Nephron progenitor cell (in vitro differentiated cells): ENCODE measurements around the gene SGPP2.

Source experiments
- DNase-seq: peaks from one replicate; pipeline ENCODE4 v3.0.0; 2021
- H3K27ac Mint-ChIP-seq: 2 replicates; pipeline ENCODE4 v1.8.0; 2021; ENCODE audit warnings: mild to moderate bottlenecking, moderate library complexity, mixed read lengths
- H3K27me3 Mint-ChIP-seq: 2 replicates; pipeline ENCODE4 v1.8.0; 2021; ENCODE audit warnings: mild to moderate bottlenecking, low read depth, mixed read lengths; ENCODE audit not compliant: poor library complexity
- H3K36me3 Mint-ChIP-seq: 2 replicates; pipeline ENCODE4 v1.8.0; 2021; ENCODE audit warnings: low read depth, mixed read lengths
- H3K4me1 Mint-ChIP-seq: 2 replicates; pipeline ENCODE4 v1.8.0; 2021; ENCODE audit warnings: mixed read lengths
- H3K4me3 Mint-ChIP-seq: 2 replicates; pipeline ENCODE4 v1.8.0; 2021; ENCODE audit warnings: mild to moderate bottlenecking, moderate library complexity, mixed read lengths
- H3K9me3 Mint-ChIP-seq: 2 replicates; pipeline ENCODE4 v1.8.0; 2021; ENCODE audit warnings: mild to moderate bottlenecking, moderate library complexity, mixed read lengths
- CTCF ChIP-seq: fragments of 200-600 bp; sonication (generic); IDR thresholded peaks from 2 replicates; pipeline ENCODE4 v1.5.0; 2021; ENCODE audit warnings: antibody characterized with exemption

Gene SGPP2

DNA sequence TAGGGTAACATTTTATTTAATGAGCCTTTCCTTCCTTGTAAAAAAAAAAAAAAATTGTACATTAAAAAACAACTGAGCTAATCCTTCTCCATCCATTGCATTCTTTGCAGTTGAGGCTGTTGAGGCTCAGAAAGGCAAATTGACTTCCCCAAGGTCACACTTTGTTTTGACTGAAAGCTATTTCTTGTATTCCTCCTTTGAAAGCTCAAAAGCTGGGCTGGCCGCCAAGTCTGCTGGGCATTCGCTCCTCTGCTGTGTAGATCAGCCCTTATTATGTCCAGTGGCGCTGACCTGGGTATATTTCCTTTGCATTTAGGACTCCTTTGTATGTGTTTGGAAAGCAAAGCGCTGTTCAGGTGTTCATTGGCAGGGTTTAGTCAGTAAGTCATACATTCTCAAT, 44.0 kb downstream of the SGPP2 start:
- Mint-ChIP-seq H3K9me3 (peaks cover 12% of the 10 kb centered on the region), H3K4me3 (no peak overlapping the region), H3K27me3 (peaks cover 5% of the 10 kb centered on the region), H3K27ac (no peak overlapping the region), H3K4me1 (peaks cover 47% of the 10 kb centered on the region), H3K36me3 (no peaks in the 10 kb centered on the region)
- DNase-seq = no peak
- no peak for TF ChIP-seq CTCF

- H3K4me3 Mint-ChIP-seq = no peak overlapping the region
- H3K27ac Mint-ChIP-seq = no peak overlapping the region
- TF ChIP-seq CTCF = no peak
- H3K27me3 Mint-ChIP-seq = peaks cover 5% of the 10 kb centered on the region
- DNase-seq = no peak
- peaks cover 12% of the 10 kb centered on the region for H3K9me3 Mint-ChIP-seq
- H3K36me3 Mint-ChIP-seq = peaks cover 6% of the 10 kb centered on the region
- H3K4me1 Mint-ChIP-seq = peaks cover 37% of the 10 kb centered on the region
Observed at GRCh38 chr2:222470802-222471468, 46.6 kb downstream of the SGPP2 start.

- DNase-seq = peak; percentile 33
Observed at GRCh38 chr2:222477962-222478608, 53.7 kb downstream of the SGPP2 start.

GRCh38 chr2:222479859-222480258, 55.5 kb downstream of the SGPP2 start:
- Mint-ChIP-seq H3K4me1 (peaks cover 45% of the 10 kb centered on the region), H3K27ac (no peak overlapping the region), H3K4me3 (no peak overlapping the region)

More at GRCh38 chr2:222477962-222478608, 53.7 kb downstream of the SGPP2 start:
- no peak for TF ChIP-seq CTCF
- H3K9me3 Mint-ChIP-seq = peaks cover 3% of the 10 kb centered on the region
- no peak overlapping the region for H3K27ac Mint-ChIP-seq
- H3K4me3 Mint-ChIP-seq = peak overlapping the region; percentile 69
- H3K27me3 Mint-ChIP-seq = peaks cover 3% of the 10 kb centered on the region
- peaks cover 6% of the 10 kb centered on the region for H3K36me3 Mint-ChIP-seq
- peaks cover 30% of the 10 kb centered on the region for H3K4me1 Mint-ChIP-seq

DNA sequence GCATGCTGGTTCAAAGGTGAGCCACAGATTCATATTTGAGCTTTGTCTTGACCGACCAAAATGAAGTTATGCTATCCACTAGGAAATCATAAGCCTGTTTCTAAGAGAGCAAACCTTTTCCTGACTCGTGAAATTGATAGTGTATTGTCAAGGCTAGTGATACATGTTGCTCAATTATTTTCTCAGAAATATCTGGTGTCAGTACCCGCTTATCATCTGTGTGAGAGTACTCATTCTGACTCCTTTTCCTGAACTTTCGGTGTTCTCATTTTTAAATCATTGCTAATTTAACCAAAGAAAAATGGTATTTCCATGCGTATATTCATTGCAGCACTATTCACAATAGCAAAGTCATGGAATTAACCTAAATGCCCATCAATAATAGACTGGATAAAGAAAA, 56.2 kb downstream of the SGPP2 start:
- H3K36me3 Mint-ChIP-seq = no peaks in the 10 kb centered on the region
- H3K4me3 Mint-ChIP-seq = no peak overlapping the region
- DNase-seq = no peak
- peaks cover 6% of the 10 kb centered on the region for H3K27me3 Mint-ChIP-seq
- H3K4me1 Mint-ChIP-seq = peaks cover 51% of the 10 kb centered on the region
- no peak overlapping the region for H3K27ac Mint-ChIP-seq
- no peaks in the 10 kb centered on the region for H3K9me3 Mint-ChIP-seq
- TF ChIP-seq CTCF = no peak

More at GRCh38 chr2:222479859-222480258, 55.5 kb downstream of the SGPP2 start:
- Mint-ChIP-seq H3K36me3 (no peaks in the 10 kb centered on the region), H3K9me3 (no peaks in the 10 kb centered on the region), H3K27me3 (peaks cover 6% of the 10 kb centered on the region)
- no peak for DNase-seq
- no peak for TF ChIP-seq CTCF

DNA sequence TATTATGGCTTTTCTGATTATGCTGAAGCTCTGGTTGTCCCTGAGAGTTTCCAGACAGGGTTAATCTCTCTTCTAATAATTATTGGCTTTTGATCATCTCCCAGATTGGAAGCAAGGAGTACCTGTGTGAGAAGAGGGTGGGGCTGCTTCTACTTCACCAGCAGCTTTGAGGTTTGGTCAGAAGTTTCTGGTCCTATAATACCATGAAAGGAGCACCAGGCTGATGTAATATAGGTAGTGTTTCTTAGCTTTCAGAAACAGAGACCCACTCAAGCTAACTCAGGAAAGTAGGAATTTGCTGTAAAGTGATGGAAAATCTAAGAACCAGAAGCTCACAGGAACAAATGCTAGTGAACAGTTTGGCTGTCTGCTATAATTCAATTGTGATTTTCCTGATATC, 57.6 kb downstream of the SGPP2 start:
- no peak for TF ChIP-seq CTCF
- DNase-seq = no peak
- Mint-ChIP-seq H3K4me1 (peaks cover 57% of the 10 kb centered on the region), H3K9me3 (no peaks in the 10 kb centered on the region), H3K27me3 (peaks cover 6% of the 10 kb centered on the region), H3K4me3 (no peak overlapping the region), H3K36me3 (no peaks in the 10 kb centered on the region), H3K27ac (no peak overlapping the region)
